Endothelial cell (in vitro differentiated cells): ENCODE measurements around the gene C10orf143. TPM values are rescaled to one million over a fixed set of nuclear protein-coding genes. Genes with fewer than 3 reads are reported as not detected.

Experiments
- DNase-seq: peaks from one replicate; pipeline ENCODE4 v3.0.0; 2021; ENCODE audit warnings: low spot score
- H3K27ac Mint-ChIP-seq: one replicate; pipeline ENCODE4 v1.8.0; 2021; ENCODE audit warnings: mixed read lengths, inconsistent platforms; ENCODE audit not compliant: unreplicated experiment
- H3K27me3 Mint-ChIP-seq: one replicate; pipeline ENCODE4 v1.8.0; 2021; ENCODE audit warnings: mild to moderate bottlenecking, moderate library complexity, mixed read lengths, inconsistent platforms; ENCODE audit not compliant: unreplicated experiment
- H3K36me3 Mint-ChIP-seq: one replicate; pipeline ENCODE4 v1.8.0; 2021; ENCODE audit warnings: mild to moderate bottlenecking, low read depth, mixed read lengths, inconsistent platforms; ENCODE audit not compliant: unreplicated experiment
- H3K4me1 Mint-ChIP-seq: one replicate; pipeline ENCODE4 v1.8.0; 2021; ENCODE audit warnings: mild to moderate bottlenecking, mixed read lengths, inconsistent platforms; ENCODE audit not compliant: unreplicated experiment
- H3K4me3 Mint-ChIP-seq: one replicate; pipeline ENCODE4 v1.8.0; 2021; ENCODE audit warnings: mild to moderate bottlenecking, mixed read lengths, inconsistent platforms; ENCODE audit not compliant: unreplicated experiment
- H3K9me3 Mint-ChIP-seq: one replicate; pipeline ENCODE4 v1.8.0; 2021; ENCODE audit warnings: mixed read lengths, inconsistent platforms; ENCODE audit not compliant: unreplicated experiment
- total RNA-seq: library from RNA; stranded (reverse); fragmentation: NEBNext Ultra II Directional; extraction: Animal tissue kit (Norgen Biotek cat#: 25700); gene quantifications from one replicate; pipeline ENCODE4 v1.2.1, GENCODE V29; 2021; ENCODE audit not compliant: unreplicated experiment
- TF ChIP-seq, protein P1 (sequence below): fragments of 200-600 bp; sonication (generic); IDR thresholded peaks from one replicate; pipeline ENCODE4 v1.5.0; 2021; ENCODE audit warnings: antibody characterized with exemption; ENCODE audit not compliant: unreplicated experiment

C10orf143 gene
- total RNA-seq, 1 donor from 2014 or later = 3.4 TPM

DNA sequence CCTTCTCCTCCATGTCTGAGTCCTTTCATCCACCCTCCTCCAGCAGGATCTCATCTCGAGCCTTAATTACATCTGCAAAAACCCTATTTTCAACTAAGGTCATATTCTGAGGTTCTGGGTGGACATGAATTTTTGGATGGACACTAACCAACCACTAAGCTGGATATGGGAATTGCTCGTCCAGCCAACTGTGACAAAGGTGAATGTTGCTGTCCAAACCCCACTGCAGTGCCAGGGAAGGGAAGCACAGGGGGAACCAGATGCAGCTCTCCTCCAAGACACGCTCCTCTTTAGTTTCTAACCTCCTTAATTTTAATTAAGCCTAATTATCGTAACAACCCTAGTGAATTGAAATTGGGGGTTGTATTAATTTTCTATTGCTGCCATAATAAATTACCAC lies 81.4 kb downstream of the C10orf143 start:
- H3K27me3 Mint-ChIP-seq = peaks cover 13% of the 10 kb centered on the region
- no peak overlapping the region for H3K27ac Mint-ChIP-seq
- H3K4me1 Mint-ChIP-seq = peaks cover 4% of the 10 kb centered on the region
- H3K9me3 Mint-ChIP-seq = no peaks in the 10 kb centered on the region
- H3K4me3 Mint-ChIP-seq = no peak overlapping the region
- no peaks in the 10 kb centered on the region for H3K36me3 Mint-ChIP-seq
- TF ChIP-seq, protein P1, sequence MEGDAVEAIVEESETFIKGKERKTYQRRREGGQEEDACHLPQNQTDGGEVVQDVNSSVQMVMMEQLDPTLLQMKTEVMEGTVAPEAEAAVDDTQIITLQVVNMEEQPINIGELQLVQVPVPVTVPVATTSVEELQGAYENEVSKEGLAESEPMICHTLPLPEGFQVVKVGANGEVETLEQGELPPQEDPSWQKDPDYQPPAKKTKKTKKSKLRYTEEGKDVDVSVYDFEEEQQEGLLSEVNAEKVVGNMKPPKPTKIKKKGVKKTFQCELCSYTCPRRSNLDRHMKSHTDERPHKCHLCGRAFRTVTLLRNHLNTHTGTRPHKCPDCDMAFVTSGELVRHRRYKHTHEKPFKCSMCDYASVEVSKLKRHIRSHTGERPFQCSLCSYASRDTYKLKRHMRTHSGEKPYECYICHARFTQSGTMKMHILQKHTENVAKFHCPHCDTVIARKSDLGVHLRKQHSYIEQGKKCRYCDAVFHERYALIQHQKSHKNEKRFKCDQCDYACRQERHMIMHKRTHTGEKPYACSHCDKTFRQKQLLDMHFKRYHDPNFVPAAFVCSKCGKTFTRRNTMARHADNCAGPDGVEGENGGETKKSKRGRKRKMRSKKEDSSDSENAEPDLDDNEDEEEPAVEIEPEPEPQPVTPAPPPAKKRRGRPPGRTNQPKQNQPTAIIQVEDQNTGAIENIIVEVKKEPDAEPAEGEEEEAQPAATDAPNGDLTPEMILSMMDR = no peak
- no peak for DNase-seq

- H3K27ac Mint-ChIP-seq = no peak overlapping the region
- TF ChIP-seq, protein P1 = no peak
- H3K36me3 Mint-ChIP-seq = no peaks in the 10 kb centered on the region
- no peaks in the 10 kb centered on the region for H3K9me3 Mint-ChIP-seq
- DNase-seq = no peak
- no peaks in the 10 kb centered on the region for H3K4me1 Mint-ChIP-seq
- H3K4me3 Mint-ChIP-seq = no peak overlapping the region
- H3K27me3 Mint-ChIP-seq = peaks cover 13% of the 10 kb centered on the region
These were observed 82.2 kb downstream of the C10orf143 start for GRCh38 chr10:130028465-130028819.

GRCh38 chr10:130027716-130028464 lies 82.7 kb downstream of the C10orf143 start:
- Mint-ChIP-seq H3K4me3 (no peak overlapping the region), H3K27me3 (peaks cover 13% of the 10 kb centered on the region)

GRCh38 chr10:130026670-130027456 lies 83.8 kb downstream of the C10orf143 start:
- no peak for DNase-seq
- H3K27me3 Mint-ChIP-seq = peaks cover 16% of the 10 kb centered on the region
- no peaks in the 10 kb centered on the region for H3K36me3 Mint-ChIP-seq
- no peaks in the 10 kb centered on the region for H3K4me1 Mint-ChIP-seq
- no peaks in the 10 kb centered on the region for H3K9me3 Mint-ChIP-seq
- no peak overlapping the region for H3K27ac Mint-ChIP-seq
- no peak overlapping the region for H3K4me3 Mint-ChIP-seq
- TF ChIP-seq, protein P1 = no peak

More at GRCh38 chr10:130027716-130028464, 82.7 kb downstream of the C10orf143 start:
- H3K27ac Mint-ChIP-seq = no peak overlapping the region
- TF ChIP-seq, protein P1 = no peak
- no peaks in the 10 kb centered on the region for H3K36me3 Mint-ChIP-seq
- H3K9me3 Mint-ChIP-seq = no peaks in the 10 kb centered on the region
- no peaks in the 10 kb centered on the region for H3K4me1 Mint-ChIP-seq
- DNase-seq = no peak
